Nephron progenitor cell (in vitro differentiated cells): ENCODE results near the gene INS.
"Not testable (repeated sequence)": the region's sequence is repeated elsewhere in the genome, so short reads cannot be mapped to it uniquely, and the experiment has no call there.

Experiments
- DNase-seq: peaks from one replicate; pipeline ENCODE4 v3.0.0; 2021
- H3K27ac Mint-ChIP-seq: 2 replicates; pipeline ENCODE4 v1.8.0; 2021; ENCODE audit warnings: mild to moderate bottlenecking, moderate library complexity, mixed read lengths
- H3K27me3 Mint-ChIP-seq: 2 replicates; pipeline ENCODE4 v1.8.0; 2021; ENCODE audit warnings: mild to moderate bottlenecking, low read depth, mixed read lengths; ENCODE audit not compliant: poor library complexity
- H3K36me3 Mint-ChIP-seq: 2 replicates; pipeline ENCODE4 v1.8.0; 2021; ENCODE audit warnings: low read depth, mixed read lengths
- H3K4me1 Mint-ChIP-seq: 2 replicates; pipeline ENCODE4 v1.8.0; 2021; ENCODE audit warnings: mixed read lengths
- H3K4me3 Mint-ChIP-seq: 2 replicates; pipeline ENCODE4 v1.8.0; 2021; ENCODE audit warnings: mild to moderate bottlenecking, moderate library complexity, mixed read lengths
- H3K9me3 Mint-ChIP-seq: 2 replicates; pipeline ENCODE4 v1.8.0; 2021; ENCODE audit warnings: mild to moderate bottlenecking, moderate library complexity, mixed read lengths
- TF ChIP-seq, protein P1 (sequence below): fragments of 200-600 bp; sonication (generic); IDR thresholded peaks from 2 replicates; pipeline ENCODE4 v1.5.0; 2021; ENCODE audit warnings: antibody characterized with exemption

The INS gene

GRCh38 chr11:2126520-2127085 is 34.4 kb downstream of the INS start:
- H3K27me3 Mint-ChIP-seq = peaks cover 21% of the 10 kb centered on the region
- peaks cover 9% of the 10 kb centered on the region for H3K36me3 Mint-ChIP-seq
- TF ChIP-seq, protein P1, sequence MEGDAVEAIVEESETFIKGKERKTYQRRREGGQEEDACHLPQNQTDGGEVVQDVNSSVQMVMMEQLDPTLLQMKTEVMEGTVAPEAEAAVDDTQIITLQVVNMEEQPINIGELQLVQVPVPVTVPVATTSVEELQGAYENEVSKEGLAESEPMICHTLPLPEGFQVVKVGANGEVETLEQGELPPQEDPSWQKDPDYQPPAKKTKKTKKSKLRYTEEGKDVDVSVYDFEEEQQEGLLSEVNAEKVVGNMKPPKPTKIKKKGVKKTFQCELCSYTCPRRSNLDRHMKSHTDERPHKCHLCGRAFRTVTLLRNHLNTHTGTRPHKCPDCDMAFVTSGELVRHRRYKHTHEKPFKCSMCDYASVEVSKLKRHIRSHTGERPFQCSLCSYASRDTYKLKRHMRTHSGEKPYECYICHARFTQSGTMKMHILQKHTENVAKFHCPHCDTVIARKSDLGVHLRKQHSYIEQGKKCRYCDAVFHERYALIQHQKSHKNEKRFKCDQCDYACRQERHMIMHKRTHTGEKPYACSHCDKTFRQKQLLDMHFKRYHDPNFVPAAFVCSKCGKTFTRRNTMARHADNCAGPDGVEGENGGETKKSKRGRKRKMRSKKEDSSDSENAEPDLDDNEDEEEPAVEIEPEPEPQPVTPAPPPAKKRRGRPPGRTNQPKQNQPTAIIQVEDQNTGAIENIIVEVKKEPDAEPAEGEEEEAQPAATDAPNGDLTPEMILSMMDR = no peak
- H3K27ac Mint-ChIP-seq = no peak overlapping the region
- H3K4me3 Mint-ChIP-seq = no peak overlapping the region
- DNase-seq = no peak
- H3K4me1 Mint-ChIP-seq = peaks cover 30% of the 10 kb centered on the region
- H3K9me3 Mint-ChIP-seq = no peaks in the 10 kb centered on the region

GRCh38 chr11:2124736-2125484 is 36.1 kb downstream of the INS start:
- H3K27ac Mint-ChIP-seq, H3K4me3 Mint-ChIP-seq: not testable (repeated sequence)

DNA sequence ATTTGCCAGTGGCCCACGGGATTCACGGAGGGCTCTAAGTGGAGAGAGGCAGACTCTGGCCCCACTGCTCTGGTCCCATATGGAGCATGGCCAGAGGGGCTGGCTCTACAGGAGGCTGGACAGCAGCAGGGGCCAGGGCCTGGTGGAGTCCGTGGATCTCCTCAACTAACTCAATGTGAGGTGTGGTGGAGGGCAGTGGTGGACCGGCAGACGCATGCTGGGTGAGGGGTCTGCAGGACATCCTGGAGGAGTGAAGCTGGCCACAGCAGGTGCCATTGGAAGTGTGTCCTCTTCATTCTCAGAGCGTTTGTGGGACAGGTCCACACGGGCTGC is 37.4 kb downstream of the INS start:
- Mint-ChIP-seq H3K4me3 (no peak overlapping the region), H3K27me3 (peaks cover 25% of the 10 kb centered on the region), H3K9me3 (peaks cover 4% of the 10 kb centered on the region), H3K36me3 (no peaks in the 10 kb centered on the region), H3K4me1 (peaks cover 18% of the 10 kb centered on the region), H3K27ac (no peak overlapping the region)
- TF ChIP-seq, protein P1 = no peak
- DNase-seq = no peak

More at GRCh38 chr11:2124736-2125484, 36.1 kb downstream of the INS start:
- Mint-ChIP-seq H3K4me1 (peaks cover 25% of the 10 kb centered on the region), H3K27me3 (peaks cover 17% of the 10 kb centered on the region)
- not testable (repeated sequence) for H3K36me3 Mint-ChIP-seq, H3K9me3 Mint-ChIP-seq, DNase-seq

GRCh38 chr11:2122907-2123627 is 37.9 kb downstream of the INS start:
- no peak overlapping the region for H3K4me3 Mint-ChIP-seq
- no peak for DNase-seq

DNA sequence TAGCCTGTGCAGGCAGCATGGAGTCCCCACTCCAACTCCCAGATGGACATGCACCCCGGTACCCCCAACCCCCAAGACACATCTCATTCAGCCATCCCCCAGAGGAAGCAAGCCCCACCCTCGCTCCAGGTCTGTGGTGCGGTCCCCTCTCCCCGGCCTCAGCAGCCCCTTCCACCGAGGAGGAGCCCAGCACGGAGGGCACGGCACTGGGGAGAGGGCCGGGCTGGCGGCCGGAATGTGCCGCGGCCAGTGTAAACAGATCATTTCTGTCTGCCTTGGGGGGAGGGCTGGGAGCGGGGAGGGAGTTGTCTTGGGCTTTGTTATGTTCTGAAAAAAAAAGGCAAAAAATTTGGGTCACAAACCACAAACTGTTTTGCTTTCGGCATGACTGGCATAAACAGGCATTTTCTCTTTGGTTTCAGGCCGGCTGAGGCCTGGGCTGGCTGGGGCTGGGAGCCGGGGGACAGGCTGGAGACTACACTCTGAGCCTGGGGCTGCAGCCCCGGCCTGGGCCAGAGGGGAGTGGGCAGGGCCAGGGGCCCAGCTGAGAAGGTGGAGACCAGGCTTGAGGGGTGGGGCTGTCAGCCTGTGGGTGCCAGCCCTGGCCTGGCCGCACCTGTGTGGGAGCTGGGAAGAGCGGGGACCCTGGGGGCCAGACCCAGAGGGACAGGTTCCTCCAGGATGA is 38.6 kb downstream of the INS start:
- Mint-ChIP-seq H3K27ac (no peak overlapping the region), H3K4me3 (no peak overlapping the region), H3K4me1 (peaks cover 17% of the 10 kb centered on the region), H3K27me3 (peaks cover 29% of the 10 kb centered on the region), H3K9me3 (peaks cover 17% of the 10 kb centered on the region), H3K36me3 (peaks cover 8% of the 10 kb centered on the region)
- no peak for DNase-seq
- TF ChIP-seq, protein P1 = no peak

More at GRCh38 chr11:2122907-2123627, 37.9 kb downstream of the INS start:
- Mint-ChIP-seq H3K27ac (no peak overlapping the region), H3K36me3 (peaks cover 4% of the 10 kb centered on the region), H3K27me3 (peaks cover 29% of the 10 kb centered on the region), H3K9me3 (peaks cover 9% of the 10 kb centered on the region), H3K4me1 (peaks cover 18% of the 10 kb centered on the region)
- TF ChIP-seq, protein P1 = no peak
